ENCODE measurements around the gene MACROD2.
A peak's percentile ranks its signal among the peaks of the same experiment; 100 is the strongest.
"Not testable (repeated sequence)": the region's sequence is repeated elsewhere in the genome, so short reads cannot be mapped to it uniquely, and the experiment has no call there.

Gene MACROD2

GRCh38 chr20:14198416-14198815, 203.1 kb downstream of the MACROD2 start:
- TF ChIP-seq CTCF (conservative IDR thresholded peaks at IDR 0.05; ENCODE audit: low read depth, low read length), result no peak
- H3K4me3 ChIP-seq (ENCODE audit: low read depth, low read length), result no peak overlapping the region
- DNase-seq (ENCODE audit: low read depth), result no peak

GRCh38 chr20:14199111-14199510, 203.8 kb downstream of the MACROD2 start:
- H3K4me3 ChIP-seq (ENCODE audit: low read depth, low read length), result no peak overlapping the region
- TF ChIP-seq CTCF (conservative IDR thresholded peaks at IDR 0.05; ENCODE audit: low read depth, low read length), result no peak
- peak; percentile 46 for DNase-seq (ENCODE audit: low read depth)

- no peak for TF ChIP-seq CTCF (conservative IDR thresholded peaks at IDR 0.05; ENCODE audit: low read depth, low read length)
- no peak for DNase-seq (ENCODE audit: low read depth)
- H3K4me3 ChIP-seq (ENCODE audit: low read depth, low read length), result no peak overlapping the region
Observed at GRCh38 chr20:14203657-14204056, 208.3 kb downstream of the MACROD2 start.

GRCh38 chr20:14207591-14207990, 212.3 kb downstream of the MACROD2 start:
- DNase-seq (ENCODE audit: low read depth), result no peak
- TF ChIP-seq CTCF (conservative IDR thresholded peaks at IDR 0.05; ENCODE audit: low read depth, low read length), result no peak
- H3K4me3 ChIP-seq (ENCODE audit: low read depth, low read length), result no peak overlapping the region

GRCh38 chr20:14208956-14209355, 213.6 kb downstream of the MACROD2 start:
- TF ChIP-seq CTCF (conservative IDR thresholded peaks at IDR 0.05; ENCODE audit: low read depth, low read length), result no peak
- H3K4me3 ChIP-seq (ENCODE audit: low read depth, low read length), result no peak overlapping the region
- DNase-seq (ENCODE audit: low read depth), result no peak

- DNase-seq (ENCODE audit: low read depth), result no peak
- no peak overlapping the region for H3K4me3 ChIP-seq (ENCODE audit: low read depth, low read length)
- no peak for TF ChIP-seq CTCF (conservative IDR thresholded peaks at IDR 0.05; ENCODE audit: low read depth, low read length)
Observed at GRCh38 chr20:14210146-14210545, 214.8 kb downstream of the MACROD2 start.

GRCh38 chr20:14214046-14214445, 218.7 kb downstream of the MACROD2 start:
- no peak overlapping the region for H3K4me3 ChIP-seq (ENCODE audit: low read depth, low read length)
- TF ChIP-seq CTCF (conservative IDR thresholded peaks at IDR 0.05; ENCODE audit: low read depth, low read length), result no peak
- DNase-seq (ENCODE audit: low read depth), result no peak

GRCh38 chr20:14215880-14216279, 220.6 kb downstream of the MACROD2 start:
- H3K4me3 ChIP-seq (ENCODE audit: low read depth, low read length); DNase-seq (ENCODE audit: low read depth): not testable (repeated sequence)
